PC-3 (cell line): ENCODE results near the gene SLC22A17. TPM values are rescaled to one million over a fixed set of nuclear protein-coding genes. Genes with fewer than 3 reads are reported as not detected.

Experiments used
- ATAC-seq: fragments of 200-7000 bp; cut with Tn5 transposase; 2 replicates; pipeline ENCODE4 v1.9.1; 2020; ENCODE audit warnings: mild to moderate bottlenecking, moderate library complexity
- BruUV-seq: library from RNA; stranded (reverse); fragments of 400-500 nt; replicated peaks from 2 replicates; lab custom pipeline; 2021; lab: Mats Ljungman, UMichigan
- CTCF ChIA-PET: fragments of 300-600 bp; sonication (Branson Sonifier 250); formaldehyde crosslinking; loops from one replicate; lab custom pipeline; 2022; ENCODE audit warnings: antibody characterized with exemption; lab: Charles Lee
- POLR2A ChIA-PET: fragments of 300-600 bp; sonication (Branson Sonifier 250); formaldehyde crosslinking; loops from one replicate; lab custom pipeline; 2022; ENCODE audit warnings: antibody characterized with exemption; ENCODE audit not compliant: unreplicated experiment; lab: Charles Lee
- DNase-seq: peaks from one replicate; pipeline ENCODE4 v3.0.0-alpha.2; 2015
- H2AFZ ChIP-seq: fragments of 300-600 bp; sonication (generic); 2 replicates; pipeline ENCODE4 v1.6.0; 2016; ENCODE audit warnings: antibody characterized with exemption, low read length
- H3F3A ChIP-seq: fragments of 300-600 bp; sonication (generic); one replicate; pipeline ENCODE4 v1.6.0; 2017; ENCODE audit warnings: antibody characterized with exemption, low read length, control low read depth, mild to moderate bottlenecking; ENCODE audit not compliant: unreplicated experiment
- H3K27ac ChIP-seq: fragments of 300-600 bp; sonication (generic); 2 replicates; pipeline ENCODE4 v1.5.1; 2016; ENCODE audit warnings: mild to moderate bottlenecking, low read length
- H3K27me3 ChIP-seq: fragments of 300-600 bp; sonication (generic); 2 replicates; pipeline ENCODE4 v1.6.1; 2016; ENCODE audit warnings: low read length, mixed read lengths
- H3K36me3 ChIP-seq: fragments of 300-600 bp; sonication (generic); 2 replicates; pipeline ENCODE4 v1.6.1; 2016; ENCODE audit warnings: low read depth, mixed run types, low read length, mixed read lengths
- H3K4me1 ChIP-seq: fragments of 300-600 bp; sonication (generic); 2 replicates; pipeline ENCODE4 v1.5.1; 2016; ENCODE audit warnings: low read length; ENCODE audit not compliant: insufficient read depth
- H3K4me2 ChIP-seq: fragments of 300-600 bp; sonication (generic); 2 replicates; pipeline ENCODE4 v1.6.0; 2016; ENCODE audit warnings: low read length
- H3K4me3 ChIP-seq: fragments of 300-600 bp; sonication (generic); 2 replicates; pipeline ENCODE4 v1.5.1; 2016; ENCODE audit warnings: mild to moderate bottlenecking, low read length, mixed read lengths
- H3K79me2 ChIP-seq: fragments of 300-600 bp; sonication (generic); 2 replicates; pipeline ENCODE4 v1.6.1; 2017; ENCODE audit warnings: low read length, mixed read lengths
- H3K9ac ChIP-seq: fragments of 300-600 bp; sonication (generic); 2 replicates; pipeline ENCODE4 v1.6.0; 2016; ENCODE audit warnings: mild to moderate bottlenecking, low read length
- H3K9me2 ChIP-seq: fragments of 300-600 bp; sonication (generic); replicated peaks from 2 replicates; pipeline ENCODE4 v1.6.1; 2016; ENCODE audit warnings: mixed run types, low read length, mixed read lengths
- H3K9me3 ChIP-seq: fragments of 300-600 bp; sonication (generic); 2 replicates; pipeline ENCODE4 v1.6.1; 2016; ENCODE audit warnings: low read length, mixed read lengths
- H4K20me1 ChIP-seq: fragments of 300-600 bp; sonication (generic); 2 replicates; pipeline ENCODE4 v1.6.1; 2016; ENCODE audit warnings: low read length, mixed read lengths
- EZH2 ChIP-seq: fragments of 300-600 bp; sonication (generic); IDR thresholded peaks from one replicate; pipeline ENCODE4 v1.6.1; 2017; ENCODE audit warnings: antibody characterized with exemption, mild to moderate bottlenecking, low read length; ENCODE audit not compliant: unreplicated experiment
- EZH2phosphoT487 ChIP-seq: fragments of 300-600 bp; sonication (generic); IDR thresholded peaks from 2 replicates; pipeline ENCODE4 v1.6.1; 2018; ENCODE audit warnings: mild to moderate bottlenecking, antibody characterized with exemption, low read length, borderline replicate concordance
- intact Hi-C: fragments of 100-400 bp; cut with micrococcal nuclease; formaldehyde crosslinking; loops from 2 replicates; pipeline ENCODE4 v1.9.0; 2023
- total RNA-seq: library from RNA; depleted of rRNA; stranded (reverse); fragments of >200 nt; gene quantifications from 2 replicates; pipeline ENCODE4 v1.2.3, GENCODE V29; 2014
- TF ChIP-seq, protein P1 (sequence below): fragments of 300-600 bp; sonication (generic); conservative IDR thresholded peaks from 2 replicates; pipeline ENCODE4 v1.5.1; 2017; ENCODE audit warnings: antibody characterized with exemption, low read depth, mild to moderate bottlenecking, low read length

The SLC22A17 gene
- total RNA-seq, 1 experiment from 2014 or later = 12.0 TPM

DNA sequence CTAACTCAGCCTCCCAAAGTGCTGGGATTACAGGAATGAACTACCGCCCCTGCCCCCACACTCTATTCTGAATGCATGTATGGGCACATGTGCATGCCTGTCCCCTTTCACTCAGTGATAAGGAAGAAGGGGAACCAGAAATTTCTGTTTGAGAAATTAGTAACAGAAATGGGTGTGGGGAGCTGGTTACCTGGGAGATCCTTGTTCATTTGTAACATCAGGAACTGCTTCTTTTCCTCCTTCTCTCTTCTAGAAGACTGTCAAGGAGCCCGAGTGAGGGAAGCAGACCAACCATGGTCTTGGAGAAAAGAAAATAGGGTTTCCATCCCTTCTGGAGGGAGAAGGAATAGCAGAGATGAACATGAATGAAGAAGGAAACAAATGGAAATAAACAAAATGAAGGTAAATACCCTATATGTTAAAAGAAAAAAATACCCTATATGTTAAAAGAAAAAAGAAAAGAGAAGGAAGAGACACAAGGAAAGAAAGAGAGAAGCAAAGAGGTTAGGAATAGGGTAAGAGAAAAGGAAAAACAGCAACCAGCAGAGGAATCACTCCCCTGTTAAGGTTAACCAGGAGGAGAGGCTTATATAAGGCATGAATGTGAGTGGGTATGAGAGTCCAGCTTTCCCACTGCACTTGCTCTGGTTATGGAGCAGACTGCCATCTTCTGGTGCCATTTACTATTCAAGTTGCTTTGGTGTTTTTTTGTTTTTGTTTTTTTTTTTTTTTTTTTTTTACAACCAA is 53.3 kb downstream of the SLC22A17 start:
- intact Hi-C loops = no loop called here
- Histone ChIP-seq H3F3A (peaks cover 4% of the 10 kb centered on the region), H3K4me3 (no peak overlapping the region), H3K79me2 (peaks cover 12% of the 10 kb centered on the region), H3K9me3 (no peaks in the 10 kb centered on the region), H3K27me3 (no peaks in the 10 kb centered on the region), H3K36me3 (no peaks in the 10 kb centered on the region), H3K9me2 (no peaks in the 10 kb centered on the region), H4K20me1 (no peaks in the 10 kb centered on the region), H2AFZ (no peak overlapping the region), H3K27ac (no peak overlapping the region), H3K4me2 (peak overlapping the region; percentile 89), H3K9ac (no peak overlapping the region), H3K4me1 (peaks cover 12% of the 10 kb centered on the region)
- BruUV-seq = no TSS peak
- TF ChIP-seq, protein P1, sequence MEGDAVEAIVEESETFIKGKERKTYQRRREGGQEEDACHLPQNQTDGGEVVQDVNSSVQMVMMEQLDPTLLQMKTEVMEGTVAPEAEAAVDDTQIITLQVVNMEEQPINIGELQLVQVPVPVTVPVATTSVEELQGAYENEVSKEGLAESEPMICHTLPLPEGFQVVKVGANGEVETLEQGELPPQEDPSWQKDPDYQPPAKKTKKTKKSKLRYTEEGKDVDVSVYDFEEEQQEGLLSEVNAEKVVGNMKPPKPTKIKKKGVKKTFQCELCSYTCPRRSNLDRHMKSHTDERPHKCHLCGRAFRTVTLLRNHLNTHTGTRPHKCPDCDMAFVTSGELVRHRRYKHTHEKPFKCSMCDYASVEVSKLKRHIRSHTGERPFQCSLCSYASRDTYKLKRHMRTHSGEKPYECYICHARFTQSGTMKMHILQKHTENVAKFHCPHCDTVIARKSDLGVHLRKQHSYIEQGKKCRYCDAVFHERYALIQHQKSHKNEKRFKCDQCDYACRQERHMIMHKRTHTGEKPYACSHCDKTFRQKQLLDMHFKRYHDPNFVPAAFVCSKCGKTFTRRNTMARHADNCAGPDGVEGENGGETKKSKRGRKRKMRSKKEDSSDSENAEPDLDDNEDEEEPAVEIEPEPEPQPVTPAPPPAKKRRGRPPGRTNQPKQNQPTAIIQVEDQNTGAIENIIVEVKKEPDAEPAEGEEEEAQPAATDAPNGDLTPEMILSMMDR = peak; percentile 56
- TF ChIP-seq EZH2phosphoT487 = no peak
- CTCF ChIA-PET = no interaction called here
- ATAC-seq (no peak), DNase-seq (peak; percentile 36)
- POLR2A ChIA-PET = no interaction called here

DNA sequence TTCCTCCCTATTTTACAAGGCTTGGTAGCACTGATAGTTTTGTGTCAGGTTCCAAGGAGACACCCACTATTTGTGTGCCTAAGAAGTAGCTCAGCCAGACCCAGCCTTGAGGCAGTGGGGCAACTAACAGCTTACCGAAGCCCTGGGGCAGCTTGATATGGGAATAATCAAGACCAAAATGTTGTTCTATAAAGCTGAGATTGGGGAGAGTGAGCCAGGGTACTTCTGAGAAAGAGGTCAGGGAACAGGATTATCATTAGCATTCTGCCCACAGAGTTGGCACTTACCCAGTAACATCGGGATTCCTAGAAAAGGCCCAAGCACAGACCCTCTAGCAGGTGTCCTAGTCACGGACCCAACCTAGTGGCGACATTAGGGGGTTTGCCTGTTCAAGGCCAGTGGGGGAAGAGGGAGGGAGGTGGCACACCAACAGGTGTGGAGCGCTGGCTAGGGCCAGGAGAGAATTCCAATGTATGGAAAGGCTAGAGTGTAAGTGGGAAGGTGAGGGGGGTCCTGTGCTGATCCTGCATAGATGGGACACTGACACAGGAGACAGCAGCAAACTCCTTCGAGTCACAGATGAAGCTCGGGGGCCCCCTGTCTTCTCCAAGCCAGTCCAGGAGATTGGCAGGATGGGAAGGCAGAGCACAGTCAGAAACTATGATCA is 54.9 kb downstream of the SLC22A17 start:
- peaks cover 12% of the 10 kb centered on the region for H3K79me2 ChIP-seq
- H3K4me3 ChIP-seq = no peak overlapping the region
- TF ChIP-seq EZH2phosphoT487 = no peak
- TF ChIP-seq EZH2 = no peak
- TF ChIP-seq, protein P1 = no peak
- no peak overlapping the region for H3K27ac ChIP-seq
- peaks cover 12% of the 10 kb centered on the region for H3K4me1 ChIP-seq
- CTCF ChIA-PET = no interaction called here
- H3K9me2 ChIP-seq = no peaks in the 10 kb centered on the region
- H3K9me3 ChIP-seq = no peaks in the 10 kb centered on the region
- no peaks in the 10 kb centered on the region for H4K20me1 ChIP-seq
- H3K36me3 ChIP-seq = no peaks in the 10 kb centered on the region
- BruUV-seq = no TSS peak
- DNase-seq = no peak
- no peaks in the 10 kb centered on the region for H3K27me3 ChIP-seq
- H2AFZ ChIP-seq = no peak overlapping the region
- no peak overlapping the region for H3K9ac ChIP-seq
- POLR2A ChIA-PET = no interaction called here
- intact Hi-C loops = no loop called here
- ATAC-seq = no peak
- peaks cover 4% of the 10 kb centered on the region for H3F3A ChIP-seq
- H3K4me2 ChIP-seq = no peak overlapping the region

DNA sequence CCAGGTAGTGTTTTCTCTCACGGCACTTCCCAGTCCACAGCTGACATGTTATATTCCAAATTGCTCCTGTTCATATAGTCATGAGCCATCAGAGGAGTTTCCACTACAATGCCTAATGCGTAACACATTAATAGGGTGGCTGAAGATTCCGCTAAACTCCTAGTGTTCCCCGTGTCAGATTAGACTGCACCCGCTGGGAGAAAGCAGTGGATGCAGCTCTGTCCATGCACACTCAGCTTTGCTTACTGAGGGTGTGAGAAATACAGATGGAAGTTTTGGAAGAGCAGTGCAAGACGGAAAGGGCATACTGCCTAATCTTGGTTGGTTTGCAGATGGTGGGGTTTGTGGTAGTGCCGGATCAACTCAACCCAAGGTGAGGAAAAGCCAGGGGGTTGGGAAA is 55.6 kb downstream of the SLC22A17 start:
- H3F3A ChIP-seq = peaks cover 4% of the 10 kb centered on the region
- no peaks in the 10 kb centered on the region for H3K27me3 ChIP-seq
- no peak overlapping the region for H3K27ac ChIP-seq
- BruUV-seq = no TSS peak
- H3K4me1 ChIP-seq = peaks cover 12% of the 10 kb centered on the region
- intact Hi-C loops = no loop called here
- no peaks in the 10 kb centered on the region for H4K20me1 ChIP-seq
- H3K36me3 ChIP-seq = no peaks in the 10 kb centered on the region
- no peak overlapping the region for H3K9ac ChIP-seq
- peaks cover 12% of the 10 kb centered on the region for H3K79me2 ChIP-seq
- H2AFZ ChIP-seq = no peak overlapping the region
- TF ChIP-seq EZH2phosphoT487 (no peak), EZH2 (no peak)
- TF ChIP-seq, protein P1 = no peak
- CTCF ChIA-PET = no interaction called here
- POLR2A ChIA-PET = no interaction called here
- ATAC-seq (no peak), DNase-seq (no peak)
- no peak overlapping the region for H3K4me3 ChIP-seq
- H3K9me2 ChIP-seq = no peaks in the 10 kb centered on the region
- no peaks in the 10 kb centered on the region for H3K9me3 ChIP-seq
- H3K4me2 ChIP-seq = no peak overlapping the region
